Natural killer cell (primary cell): ENCODE data around the gene KLC3. TPM values are rescaled to one million over a fixed set of nuclear protein-coding genes. Genes with fewer than 3 reads are reported as not detected.

Source experiments
- ATAC-seq, 3 donors: fragments of 150-1000 bp in 2 of 3; fragments of 200-7000 bp in 1 of 3; cut with Tn5 transposase; 1 replicate in 1 of 3; 2 replicates in 2 of 3; pipeline ENCODE4 v1.10.0; 2021; ENCODE audit warnings: mild to moderate bottlenecking in 2 of 3, moderate library complexity in 2 of 3
- DNase-seq, 2 donors: peaks; one replicate each; pipeline versions ENCODE4 v3.0.0 to v3.0.0-alpha.2; 2013 to 2021; ENCODE audit warnings: mixed read lengths in 1 of 2
- H3K27ac ChIP-seq: one replicate; pipeline ENCODE4 v1.5.1; 2013; ENCODE audit warnings: mild to moderate bottlenecking, low read length
- H3K27me3 ChIP-seq: one replicate; pipeline ENCODE4 v1.6.1; 2013; ENCODE audit warnings: low read length; ENCODE audit not compliant: control insufficient read depth, insufficient read depth
- H3K36me3 ChIP-seq: one replicate; pipeline ENCODE4 v1.6.1; 2013; ENCODE audit warnings: low read length; ENCODE audit not compliant: control insufficient read depth, insufficient read depth
- H3K4me1 ChIP-seq: one replicate; pipeline ENCODE4 v1.6.1; 2013; ENCODE audit warnings: low read length; ENCODE audit not compliant: control insufficient read depth, insufficient read depth
- H3K4me3 ChIP-seq: one replicate; pipeline ENCODE4 v1.5.1; 2013; ENCODE audit warnings: low read length
- H3K9me3 ChIP-seq: one replicate; pipeline ENCODE4 v1.6.1; 2013; ENCODE audit warnings: low read length; ENCODE audit not compliant: control insufficient read depth, insufficient read depth
- H3K27ac Mint-ChIP-seq, 2 donors: one replicate each; pipeline ENCODE4 v1.8.0; 2022; ENCODE audit warnings: mild to moderate bottlenecking in 2 of 2, mixed read lengths in 2 of 2, moderate library complexity in 1 of 2
- H3K27me3 Mint-ChIP-seq, 2 donors: one replicate each; pipeline ENCODE4 v1.8.0; 2022; ENCODE audit warnings: low read depth in 2 of 2, mixed read lengths in 2 of 2
- H3K36me3 Mint-ChIP-seq: one replicate; pipeline ENCODE4 v1.8.0; 2022; ENCODE audit warnings: mixed read lengths
- H3K4me1 Mint-ChIP-seq, 2 donors: one replicate each; pipeline ENCODE4 v1.8.0; 2022; ENCODE audit warnings: mixed read lengths in 2 of 2
- H3K4me3 Mint-ChIP-seq: one replicate; pipeline ENCODE4 v1.8.0; 2022; ENCODE audit warnings: mild to moderate bottlenecking, moderate library complexity, mixed read lengths
- H3K9me3 Mint-ChIP-seq, 2 donors: one replicate each; pipeline ENCODE4 v1.8.0; 2022; ENCODE audit warnings: mixed read lengths in 2 of 2
- WGBS: methylation state at CpG from one replicate; pipeline ENCODE4 v1.1.7; 2013; ENCODE audit warnings: missing lambda C conversion rate; ENCODE audit not compliant: insufficient coverage; 5-methylcytosine and 5-hydroxymethylcytosine counted together
- intact Hi-C: fragments of 100-400 bp; cut with micrococcal nuclease; formaldehyde crosslinking; loops from one replicate; pipeline ENCODE4 v1.14.2; 2022
- total RNA-seq, 4 donors: library from RNA; stranded (reverse); fragments of 120-200 nt in 1 of 4; gene quantifications; one replicate each; pipeline versions ENCODE4 v1.2.3 to v1.2.4, GENCODE V29; 2013 to 2022
- TF ChIP-seq, protein P1 (sequence below): fragments of 200-600 bp; IDR thresholded peaks from one replicate; pipeline ENCODE4 v1.8.0; 2022; ENCODE audit warnings: antibody characterized with exemption

Gene KLC3
- total RNA-seq, 3 donors from 2014 or later (not counting 1 experiment from before 2014, with no cell fraction given): not detected

DNA sequence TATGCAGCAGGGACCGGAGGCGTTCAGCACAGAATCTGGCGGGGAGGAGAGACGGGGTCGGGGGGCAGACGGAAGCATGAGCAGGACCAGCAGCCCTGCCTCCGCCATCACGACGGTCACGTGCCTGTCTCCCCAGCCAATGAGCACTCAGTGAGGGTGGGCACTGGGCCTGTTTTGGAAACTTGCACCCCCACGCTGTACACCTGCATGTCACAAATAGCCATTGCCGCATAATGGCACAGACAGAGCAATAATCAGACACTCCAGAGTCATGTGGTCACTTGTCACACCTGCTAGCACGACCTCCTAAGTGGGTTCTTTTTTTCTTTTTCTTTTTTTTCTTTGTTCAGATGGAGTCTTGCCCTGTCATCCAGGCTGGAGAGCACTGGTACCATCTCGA is 21.1 kb downstream of the KLC3 start:
- WGBS: 95% methylated on average over 14 of the region's 14 CpGs
- no peaks in the 10 kb centered on the region for H3K4me1 ChIP-seq
- peaks cover 3% of the 10 kb centered on the region for H3K36me3 ChIP-seq
- Mint-ChIP-seq H3K9me3 (no peaks in the 10 kb centered on the region), H3K27ac (no peak overlapping the region), H3K27me3 (no peaks in the 10 kb centered on the region), H3K4me3 (no peak overlapping the region), H3K36me3 (no peaks in the 10 kb centered on the region), H3K4me1 (no peaks in the 10 kb centered on the region)
- TF ChIP-seq, protein P1, sequence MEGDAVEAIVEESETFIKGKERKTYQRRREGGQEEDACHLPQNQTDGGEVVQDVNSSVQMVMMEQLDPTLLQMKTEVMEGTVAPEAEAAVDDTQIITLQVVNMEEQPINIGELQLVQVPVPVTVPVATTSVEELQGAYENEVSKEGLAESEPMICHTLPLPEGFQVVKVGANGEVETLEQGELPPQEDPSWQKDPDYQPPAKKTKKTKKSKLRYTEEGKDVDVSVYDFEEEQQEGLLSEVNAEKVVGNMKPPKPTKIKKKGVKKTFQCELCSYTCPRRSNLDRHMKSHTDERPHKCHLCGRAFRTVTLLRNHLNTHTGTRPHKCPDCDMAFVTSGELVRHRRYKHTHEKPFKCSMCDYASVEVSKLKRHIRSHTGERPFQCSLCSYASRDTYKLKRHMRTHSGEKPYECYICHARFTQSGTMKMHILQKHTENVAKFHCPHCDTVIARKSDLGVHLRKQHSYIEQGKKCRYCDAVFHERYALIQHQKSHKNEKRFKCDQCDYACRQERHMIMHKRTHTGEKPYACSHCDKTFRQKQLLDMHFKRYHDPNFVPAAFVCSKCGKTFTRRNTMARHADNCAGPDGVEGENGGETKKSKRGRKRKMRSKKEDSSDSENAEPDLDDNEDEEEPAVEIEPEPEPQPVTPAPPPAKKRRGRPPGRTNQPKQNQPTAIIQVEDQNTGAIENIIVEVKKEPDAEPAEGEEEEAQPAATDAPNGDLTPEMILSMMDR: no peak
- no peak overlapping the region for H3K27ac ChIP-seq
- DNase-seq (no peak), ATAC-seq (no peak)
- H3K9me3 ChIP-seq: no peaks in the 10 kb centered on the region
- H3K4me3 ChIP-seq: no peak overlapping the region
- intact Hi-C loops: no loop called here
- no peaks in the 10 kb centered on the region for H3K27me3 ChIP-seq

GRCh38 chr19:45362291-45362690 is 21.7 kb downstream of the KLC3 start:
- Histone ChIP-seq H3K27ac (no peak overlapping the region), H3K36me3 (peaks cover 3% of the 10 kb centered on the region), H3K9me3 (no peaks in the 10 kb centered on the region), H3K4me3 (no peak overlapping the region), H3K27me3 (no peaks in the 10 kb centered on the region), H3K4me1 (no peaks in the 10 kb centered on the region)
- Mint-ChIP-seq H3K36me3 (no peaks in the 10 kb centered on the region), H3K27ac (no peak overlapping the region), H3K4me1 (no peaks in the 10 kb centered on the region), H3K9me3 (no peaks in the 10 kb centered on the region), H3K4me3 (no peak overlapping the region), H3K27me3 (no peaks in the 10 kb centered on the region)
- ATAC-seq: no peak
- intact Hi-C loops: no loop called here
- TF ChIP-seq, protein P1: no peak
- DNase-seq: no peak
- WGBS: 86% methylated on average over 16 of the region's 16 CpGs

- no peak overlapping the region for H3K4me3 Mint-ChIP-seq
- 95% methylated on average over 44 of the region's 44 CpGs for WGBS
Observed at GRCh38 chr19:45363861-45364459, 23.4 kb downstream of the KLC3 start.

More at GRCh38 chr19:45363861-45364459, 23.4 kb downstream of the KLC3 start:
- Histone ChIP-seq H3K27me3 (no peaks in the 10 kb centered on the region), H3K9me3 (no peaks in the 10 kb centered on the region), H3K4me3 (no peak overlapping the region), H3K27ac (no peak overlapping the region), H3K36me3 (peaks cover 3% of the 10 kb centered on the region), H3K4me1 (peaks cover under 1% of the 10 kb centered on the region)
- TF ChIP-seq, protein P1: no peak
- H3K36me3 Mint-ChIP-seq: no peaks in the 10 kb centered on the region
- DNase-seq: no peak
- no peaks in the 10 kb centered on the region for H3K9me3 Mint-ChIP-seq
- H3K27ac Mint-ChIP-seq: no peak overlapping the region
- H3K27me3 Mint-ChIP-seq: no peaks in the 10 kb centered on the region
- intact Hi-C loops: no loop called here
- peaks cover 0 to 4% of the 10 kb centered on the region in 2 donors for H3K4me1 Mint-ChIP-seq
- ATAC-seq: no peak
